IPS-18a (cell line): ENCODE data around the gene HMGXB3.

Source experiments
- H3K27ac ChIP-seq: one replicate; pipeline ENCODE4 v1.5.1; 2013; ENCODE audit warnings: low read length
- H3K27me3 ChIP-seq: one replicate; pipeline ENCODE4 v1.6.1; 2013; ENCODE audit warnings: mild to moderate bottlenecking, low read length; ENCODE audit not compliant: control insufficient read depth, insufficient read depth
- H3K36me3 ChIP-seq: one replicate; pipeline ENCODE4 v1.6.1; 2013; ENCODE audit warnings: low read depth, low read length; ENCODE audit not compliant: control insufficient read depth
- H3K4me1 ChIP-seq: one replicate; pipeline ENCODE4 v1.6.1; 2013; ENCODE audit warnings: low read depth, low read length; ENCODE audit not compliant: control insufficient read depth
- H3K4me3 ChIP-seq: one replicate; pipeline ENCODE4 v1.5.1; 2013; ENCODE audit warnings: low read length
- H3K9ac ChIP-seq: one replicate; pipeline ENCODE4 v1.6.1; 2013; ENCODE audit warnings: mild to moderate bottlenecking, low read length, moderate library complexity
- H3K9me3 ChIP-seq: one replicate; pipeline ENCODE4 v1.6.1; 2013; ENCODE audit warnings: low read depth, low read length; ENCODE audit not compliant: control insufficient read depth

HMGXB3 gene, protein sequence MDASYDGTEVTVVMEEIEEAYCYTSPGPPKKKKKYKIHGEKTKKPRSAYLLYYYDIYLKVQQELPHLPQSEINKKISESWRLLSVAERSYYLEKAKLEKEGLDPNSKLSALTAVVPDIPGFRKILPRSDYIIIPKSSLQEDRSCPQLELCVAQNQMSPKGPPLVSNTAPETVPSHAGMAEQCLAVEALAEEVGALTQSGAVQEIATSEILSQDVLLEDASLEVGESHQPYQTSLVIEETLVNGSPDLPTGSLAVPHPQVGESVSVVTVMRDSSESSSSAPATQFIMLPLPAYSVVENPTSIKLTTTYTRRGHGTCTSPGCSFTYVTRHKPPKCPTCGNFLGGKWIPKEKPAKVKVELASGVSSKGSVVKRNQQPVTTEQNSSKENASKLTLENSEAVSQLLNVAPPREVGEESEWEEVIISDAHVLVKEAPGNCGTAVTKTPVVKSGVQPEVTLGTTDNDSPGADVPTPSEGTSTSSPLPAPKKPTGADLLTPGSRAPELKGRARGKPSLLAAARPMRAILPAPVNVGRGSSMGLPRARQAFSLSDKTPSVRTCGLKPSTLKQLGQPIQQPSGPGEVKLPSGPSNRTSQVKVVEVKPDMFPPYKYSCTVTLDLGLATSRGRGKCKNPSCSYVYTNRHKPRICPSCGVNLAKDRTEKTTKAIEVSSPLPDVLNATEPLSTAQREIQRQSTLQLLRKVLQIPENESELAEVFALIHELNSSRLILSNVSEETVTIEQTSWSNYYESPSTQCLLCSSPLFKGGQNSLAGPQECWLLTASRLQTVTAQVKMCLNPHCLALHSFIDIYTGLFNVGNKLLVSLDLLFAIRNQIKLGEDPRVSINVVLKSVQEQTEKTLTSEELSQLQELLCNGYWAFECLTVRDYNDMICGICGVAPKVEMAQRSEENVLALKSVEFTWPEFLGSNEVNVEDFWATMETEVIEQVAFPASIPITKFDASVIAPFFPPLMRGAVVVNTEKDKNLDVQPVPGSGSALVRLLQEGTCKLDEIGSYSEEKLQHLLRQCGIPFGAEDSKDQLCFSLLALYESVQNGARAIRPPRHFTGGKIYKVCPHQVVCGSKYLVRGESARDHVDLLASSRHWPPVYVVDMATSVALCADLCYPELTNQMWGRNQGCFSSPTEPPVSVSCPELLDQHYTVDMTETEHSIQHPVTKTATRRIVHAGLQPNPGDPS (N-terminal part only)

DNA sequence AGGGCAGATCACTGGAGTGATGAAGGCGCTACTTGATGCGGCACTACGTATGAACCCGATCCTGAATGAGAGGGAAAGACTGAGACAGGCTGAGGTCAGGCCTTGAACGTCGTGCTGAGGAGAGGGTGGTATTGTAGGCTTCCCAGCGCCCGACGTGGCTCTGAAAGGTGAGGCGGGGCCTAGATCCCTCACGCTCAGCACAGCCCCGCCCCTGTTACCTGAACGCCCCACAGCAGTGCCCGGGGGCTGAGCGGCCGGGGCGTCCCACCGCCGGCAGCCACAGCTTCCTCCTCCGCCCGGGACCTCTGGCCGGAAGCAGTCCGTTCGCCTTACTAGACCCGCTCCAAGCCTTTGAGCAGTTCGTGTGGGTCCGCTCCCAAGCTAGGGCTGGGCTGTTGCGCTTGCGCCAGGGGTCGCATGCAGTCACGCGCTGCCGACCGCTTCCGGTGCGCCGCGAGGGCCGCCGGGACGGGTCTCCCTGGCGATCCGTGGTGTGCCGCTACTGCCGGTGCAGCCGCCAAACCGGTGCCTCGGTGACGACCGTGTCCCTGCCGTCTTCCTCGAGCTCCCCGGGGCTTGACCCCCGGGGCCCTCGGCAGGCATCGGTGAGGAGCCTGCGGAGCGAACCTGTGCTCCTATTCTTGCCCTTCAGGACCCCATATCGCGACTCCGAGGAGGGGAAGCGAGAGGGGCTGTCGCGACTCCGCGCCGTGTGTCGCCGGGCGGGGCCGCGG, at the start of gene HMGXB3, which contains the start of gene TIGD6:
HMGXB3 (plus strand) TSS at position 484 of the 734 bp plus-strand sequence. CDS start 4,114 bp downstream, outside the sequence.
TIGD6 (minus strand) TSS at position 399 of the 734 bp plus-strand sequence. CDS start 4,306 bp downstream, outside the sequence.
- Histone ChIP-seq H3K27me3 (no peaks in the 10 kb centered on the region), H3K4me3 (peak within 1 kb of the TSS; percentile 76), H3K27ac (peak within 1 kb of the TSS; percentile 70), H3K4me1 (peaks cover 11% of the 10 kb centered on the region), H3K9ac (peak within 1 kb of the TSS; percentile 90), H3K36me3 (peaks cover 5% of the 10 kb centered on the region), H3K9me3 (no peaks in the 10 kb centered on the region)

DNA sequence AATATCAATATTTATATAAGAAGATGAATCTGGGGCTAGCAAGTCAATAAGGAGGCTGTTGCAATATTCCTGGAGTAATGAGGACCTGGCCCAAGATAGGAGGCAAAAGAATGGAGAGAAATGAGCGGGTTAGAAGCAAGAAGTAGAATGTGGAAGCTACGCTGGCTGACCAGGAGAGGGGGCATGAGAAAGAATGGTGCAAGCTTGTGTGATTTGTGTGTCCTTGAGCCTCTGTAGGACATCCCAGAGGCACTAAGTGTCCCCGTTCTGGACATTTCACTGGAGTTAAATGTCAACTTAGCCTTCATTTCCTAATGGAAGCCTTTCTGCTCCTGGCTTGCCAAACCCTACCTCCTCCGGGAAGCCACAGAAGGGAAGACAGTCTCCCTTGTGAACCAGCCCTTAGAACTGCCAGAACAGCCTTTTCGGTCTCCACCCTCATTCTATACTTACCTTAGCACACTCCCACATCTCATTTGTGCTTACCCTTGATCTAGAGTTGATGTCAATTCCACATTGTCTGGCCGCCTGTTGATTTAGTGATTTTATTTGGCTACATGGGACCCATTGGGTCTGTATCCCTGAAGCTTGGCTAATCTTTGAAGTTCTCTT, 49.3 kb upstream of the HMGXB3 start:
- Histone ChIP-seq H3K27me3 (no peaks in the 10 kb centered on the region), H3K9me3 (no peaks in the 10 kb centered on the region), H3K36me3 (no peaks in the 10 kb centered on the region), H3K4me3 (no peak overlapping the region), H3K27ac (no peak overlapping the region), H3K9ac (no peak overlapping the region), H3K4me1 (no peaks in the 10 kb centered on the region)

DNA sequence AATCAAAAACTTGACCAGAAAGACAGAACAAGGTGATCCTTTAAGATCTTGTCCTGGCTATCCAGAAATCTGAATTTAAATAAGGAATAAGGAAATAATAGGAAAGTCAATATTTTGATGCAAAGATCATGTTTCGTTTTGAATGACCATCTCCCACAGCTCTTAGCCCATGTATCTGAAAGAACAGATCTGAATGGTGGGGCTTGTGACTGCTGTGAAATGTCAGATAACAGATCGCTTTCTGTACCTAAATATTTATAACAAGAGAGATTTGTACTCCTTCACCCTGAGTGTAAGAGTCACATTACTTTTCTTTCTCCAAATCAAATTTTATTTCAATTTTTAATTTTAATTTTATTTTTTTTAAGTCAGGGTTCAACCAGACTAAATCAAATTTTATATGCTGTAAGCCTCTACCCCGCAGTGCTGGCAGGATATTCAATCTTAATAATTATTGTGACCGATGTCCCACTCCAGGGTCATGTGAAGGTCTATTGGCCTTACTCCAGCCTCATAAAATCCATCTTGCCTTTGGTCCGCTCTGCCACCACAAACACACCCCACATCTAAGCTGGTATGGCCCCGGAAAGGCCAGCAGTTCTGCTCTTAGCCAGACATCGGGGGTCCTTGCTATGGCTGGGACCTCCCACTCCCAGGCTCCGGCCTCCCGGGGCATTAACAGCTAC, 47.0 kb upstream of the HMGXB3 start:
- H3K9ac ChIP-seq = no peak overlapping the region
- H3K4me1 ChIP-seq = no peaks in the 10 kb centered on the region
- H3K27ac ChIP-seq = no peak overlapping the region
- H3K27me3 ChIP-seq = no peaks in the 10 kb centered on the region
- H3K9me3 ChIP-seq = no peaks in the 10 kb centered on the region
- no peaks in the 10 kb centered on the region for H3K36me3 ChIP-seq
- no peak overlapping the region for H3K4me3 ChIP-seq

DNA sequence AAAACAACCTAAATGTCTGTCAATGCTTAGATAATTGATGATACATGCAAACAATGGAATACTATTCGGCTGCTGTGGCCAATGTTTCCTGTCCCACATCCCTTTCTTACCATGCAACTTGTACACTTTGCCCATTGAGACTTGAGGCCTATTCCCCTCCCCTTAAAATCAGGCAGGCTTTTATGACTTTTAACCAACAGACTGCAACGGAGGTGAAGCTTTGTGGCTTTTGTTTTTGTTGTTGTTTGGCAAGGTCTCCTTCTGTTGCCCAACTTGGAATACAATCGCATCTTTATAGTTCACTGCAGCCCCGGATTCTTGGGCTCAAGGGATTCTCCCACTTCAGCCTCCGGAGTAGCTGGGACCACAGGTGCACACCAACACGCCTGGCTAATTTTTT, 45.7 kb upstream of the HMGXB3 start:
- H3K27me3 ChIP-seq = no peaks in the 10 kb centered on the region
- H3K9ac ChIP-seq = no peak overlapping the region
- H3K36me3 ChIP-seq = no peaks in the 10 kb centered on the region
- no peak overlapping the region for H3K27ac ChIP-seq
- no peak overlapping the region for H3K4me3 ChIP-seq
- peaks cover 5% of the 10 kb centered on the region for H3K4me1 ChIP-seq
- H3K9me3 ChIP-seq = no peaks in the 10 kb centered on the region

DNA sequence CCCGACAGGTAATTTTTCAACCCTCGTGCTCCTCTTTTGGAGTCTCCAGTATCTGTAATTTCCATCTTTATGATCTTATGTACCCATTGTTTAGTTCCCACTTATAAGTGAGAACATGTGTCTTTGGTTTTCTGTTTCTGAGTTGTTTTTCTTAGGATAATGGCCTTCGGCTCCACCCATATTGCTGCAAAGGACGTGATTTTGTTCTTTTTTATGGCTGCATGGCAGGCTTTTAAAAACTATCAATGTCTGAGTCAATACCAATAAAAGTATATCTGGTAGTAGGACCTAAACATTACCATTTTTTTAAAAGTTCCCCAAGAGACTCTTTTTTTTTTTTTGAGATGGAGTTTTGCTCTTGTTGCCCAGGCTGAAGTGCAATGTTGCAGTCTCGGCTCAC, 43.9 kb upstream of the HMGXB3 start:
- peaks cover 7% of the 10 kb centered on the region for H3K4me1 ChIP-seq
- H3K27ac ChIP-seq = no peak overlapping the region
- H3K27me3 ChIP-seq = peaks cover 7% of the 10 kb centered on the region
- no peak overlapping the region for H3K9ac ChIP-seq
- H3K4me3 ChIP-seq = no peak overlapping the region
- H3K9me3 ChIP-seq = no peaks in the 10 kb centered on the region
- H3K36me3 ChIP-seq = no peaks in the 10 kb centered on the region

DNA sequence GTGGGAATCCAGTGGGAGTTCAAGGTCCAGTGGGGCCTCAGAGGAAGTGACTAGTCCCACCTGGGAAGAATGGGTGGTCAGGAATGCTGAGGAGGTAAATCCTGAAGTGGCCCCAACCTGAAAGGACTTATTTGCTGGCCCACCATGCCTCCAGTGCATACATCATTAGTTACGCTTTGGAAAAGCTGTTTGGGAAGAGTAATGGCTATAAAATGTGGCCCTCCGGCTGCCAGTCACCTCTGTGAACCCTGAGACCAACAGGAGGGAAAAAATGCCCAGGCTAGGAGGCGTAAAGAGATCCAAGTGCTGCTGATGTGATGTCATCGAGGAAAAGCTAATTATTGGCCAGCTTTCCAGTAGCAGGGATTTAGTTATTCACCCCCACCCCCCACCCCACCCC, 42.7 kb upstream of the HMGXB3 start:
- Histone ChIP-seq H3K9me3 (no peaks in the 10 kb centered on the region), H3K4me3 (no peak overlapping the region), H3K4me1 (peaks cover 7% of the 10 kb centered on the region), H3K9ac (no peak overlapping the region), H3K36me3 (no peaks in the 10 kb centered on the region), H3K27me3 (peaks cover 12% of the 10 kb centered on the region), H3K27ac (no peak overlapping the region)

DNA sequence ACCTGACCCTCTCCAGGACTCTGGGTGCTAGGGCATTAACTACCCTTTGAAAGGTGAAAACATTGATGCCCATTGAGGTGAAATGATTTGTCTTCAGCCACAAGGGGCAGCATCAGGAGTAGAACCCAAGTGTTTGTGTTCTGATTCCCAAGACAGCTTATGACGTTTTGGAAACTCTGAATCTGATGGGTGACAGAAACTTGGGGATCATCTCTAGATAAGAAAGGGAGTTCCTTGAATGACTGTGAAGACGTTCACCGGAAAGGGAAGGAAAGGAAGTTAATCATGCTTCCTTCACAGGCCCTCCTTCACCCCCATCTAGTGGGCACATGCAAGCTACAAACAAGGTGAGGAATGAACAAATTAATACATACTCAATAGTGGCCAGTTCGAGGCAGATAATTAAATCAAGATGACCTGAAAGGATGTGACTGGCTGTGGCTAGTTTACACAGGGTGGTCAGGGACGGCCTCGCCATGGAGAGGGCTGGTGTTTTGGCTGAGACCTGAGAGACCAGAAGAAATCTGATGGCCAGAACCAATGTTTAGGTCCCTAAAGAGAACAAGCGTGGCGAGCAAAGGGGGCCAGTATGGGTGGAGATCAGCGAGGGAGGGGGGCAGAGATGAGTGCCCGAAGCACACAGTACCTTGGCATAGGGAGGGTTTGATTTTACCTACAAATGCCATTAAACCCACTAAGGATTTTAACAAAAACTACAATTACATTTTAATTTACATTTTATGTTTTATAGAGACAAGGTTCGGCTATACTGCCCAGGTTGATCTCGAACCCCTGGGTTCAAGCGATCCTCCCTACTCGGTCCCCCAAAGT, 40.9 kb upstream of the HMGXB3 start:
- Histone ChIP-seq H3K9ac (peak overlapping the region; percentile 82), H3K36me3 (no peaks in the 10 kb centered on the region), H3K27me3 (peaks cover 12% of the 10 kb centered on the region), H3K27ac (no peak overlapping the region), H3K4me1 (peaks cover 7% of the 10 kb centered on the region), H3K4me3 (peak overlapping the region; percentile 80), H3K9me3 (no peaks in the 10 kb centered on the region)

DNA sequence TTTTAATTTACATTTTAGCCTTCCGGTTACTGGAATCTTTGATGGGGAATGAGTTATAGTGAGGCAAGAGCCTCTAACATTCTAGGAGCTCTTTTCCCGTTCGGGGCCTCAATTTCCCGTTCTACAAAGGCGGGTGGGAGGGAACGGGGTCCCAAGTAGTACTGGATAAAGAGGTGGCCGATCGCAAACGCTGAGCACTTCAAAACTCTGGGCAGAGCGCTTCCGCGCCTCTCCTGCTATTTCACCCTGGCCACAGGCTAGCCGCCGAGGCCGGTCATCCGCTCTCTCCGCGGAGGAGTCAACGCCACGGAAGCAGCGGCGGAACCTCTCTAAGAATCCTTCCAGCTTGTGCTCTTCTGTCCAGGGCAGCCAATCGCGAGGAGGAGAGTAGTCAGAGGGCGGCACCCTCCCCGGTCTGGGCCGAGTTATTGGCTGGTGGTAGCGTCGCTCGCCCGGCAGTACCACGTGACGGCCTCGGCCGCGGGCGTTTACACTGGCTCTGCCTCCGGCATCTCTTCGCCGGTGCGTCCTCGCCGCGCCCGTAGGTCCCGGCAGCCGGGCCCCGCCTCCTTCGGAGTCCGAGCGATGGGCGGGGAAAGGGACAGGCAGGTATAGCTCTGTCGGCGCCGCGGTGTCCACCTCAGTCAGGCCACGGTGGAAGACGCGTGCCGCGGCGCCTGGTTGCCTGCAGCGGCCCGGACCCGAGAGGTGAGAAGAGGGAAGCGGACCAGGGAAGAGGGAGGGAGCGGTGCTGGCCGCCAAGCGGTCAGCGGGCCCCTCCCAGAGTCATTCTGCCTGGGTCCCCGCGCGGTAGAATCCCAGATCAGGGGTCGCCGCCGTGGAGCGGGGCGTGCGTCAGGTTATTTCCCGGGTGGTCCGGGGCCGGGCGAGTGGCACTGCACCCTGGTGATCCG, 40.0 kb upstream of the HMGXB3 start, which contains the start of gene SLC26A2:
SLC26A2 (plus strand) TSS at position 487 of the 914 bp plus-strand sequence. CDS start 16,895 bp downstream, outside the sequence.
- peaks cover 12% of the 10 kb centered on the region for H3K27me3 ChIP-seq
- H3K4me3 ChIP-seq = peak within 1 kb of the TSS; percentile 80
- no peak within 1 kb of the TSS for H3K27ac ChIP-seq
- peaks cover 7% of the 10 kb centered on the region for H3K4me1 ChIP-seq
- H3K9me3 ChIP-seq = no peaks in the 10 kb centered on the region
- H3K9ac ChIP-seq = peak within 1 kb of the TSS; percentile 82
- H3K36me3 ChIP-seq = no peaks in the 10 kb centered on the region

DNA sequence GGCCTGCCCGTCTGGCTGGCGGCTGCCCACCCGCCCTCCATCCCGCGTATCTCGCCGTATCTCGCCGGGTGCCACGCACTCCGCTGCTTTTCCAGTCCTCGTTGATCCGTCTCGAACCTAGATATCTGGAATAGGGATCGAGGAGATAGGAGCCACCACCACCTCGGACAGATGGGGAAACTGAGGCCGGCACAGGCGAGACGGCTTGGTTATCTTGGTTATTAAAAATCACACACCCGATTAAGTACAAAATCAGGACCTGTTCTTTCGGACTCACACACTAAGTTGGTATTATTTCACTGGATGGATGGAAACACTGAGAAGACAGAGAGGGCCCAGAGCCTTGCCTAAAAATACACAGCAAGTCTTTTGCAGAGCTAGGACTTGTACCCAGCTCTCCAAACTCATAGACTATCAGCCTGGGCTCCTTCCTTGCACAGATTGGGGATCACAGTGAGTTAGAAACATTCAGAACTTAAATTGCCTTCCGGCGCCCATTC, 39.3 kb upstream of the HMGXB3 start:
- Histone ChIP-seq H3K27ac (no peak overlapping the region), H3K4me3 (peak overlapping the region; percentile 80), H3K36me3 (no peaks in the 10 kb centered on the region), H3K4me1 (peaks cover 7% of the 10 kb centered on the region), H3K27me3 (peaks cover 12% of the 10 kb centered on the region), H3K9ac (peak overlapping the region; percentile 28), H3K9me3 (no peaks in the 10 kb centered on the region)
